Left lung (tissue), 10 donors: ENCODE data around the gene PPP1R15A. TPM values are rescaled to one million over a fixed set of nuclear protein-coding genes. Genes with fewer than 3 reads are reported as not detected.

ENCODE experiments used
- ATAC-seq: fragments of 200-7000 bp; cut with Tn5 transposase; one replicate; pipeline ENCODE4 v1.9.1; 2020; ENCODE audit warnings: moderate library complexity
- DNase-seq, 4 donors: peaks; one replicate each; pipeline ENCODE4 v3.0.0-alpha.2; 2013 to 2020
- H3K27ac ChIP-seq, 2 donors: fragments of 200-600 bp; sonication (generic) in 1 of 2; one replicate each; pipeline versions ENCODE4 v1.5.0 to v1.8.0; 2020 to 2021
- H3K27me3 ChIP-seq, 2 donors: fragments of 200-600 bp; sonication (generic) in 1 of 2; one replicate each; pipeline versions ENCODE4 v1.5.0 to v1.8.0; 2020 to 2021
- H3K36me3 ChIP-seq, 2 donors: fragments of 200-600 bp; sonication (generic) in 1 of 2; one replicate each; pipeline versions ENCODE4 v1.5.0 to v1.8.0; 2020 to 2021
- H3K4me1 ChIP-seq, 2 donors: fragments of 200-600 bp; one replicate each; pipeline ENCODE4 v1.8.0; 2021
- H3K4me3 ChIP-seq, 2 donors: fragments of 200-600 bp; sonication (generic) in 1 of 2; one replicate each; pipeline versions ENCODE4 v1.5.0 to v1.8.0; 2020 to 2021; ENCODE audit warnings: mild to moderate bottlenecking in 1 of 2
- H3K9me3 ChIP-seq, 2 donors: fragments of 200-600 bp; sonication (generic) in 1 of 2; one replicate each; pipeline versions ENCODE4 v1.5.0 to v1.8.0; 2020 to 2021
- CTCF ChIP-seq, 2 donors: fragments of 200-600 bp; sonication (generic) in 1 of 2; IDR thresholded peaks; one replicate each; pipeline versions ENCODE4 v1.5.0 to v1.8.0; 2021; ENCODE audit warnings: antibody characterized with exemption in 2 of 2
- intact Hi-C, 2 donors: fragments of 100-400 bp; cut with DNase I; formaldehyde crosslinking; loops; one replicate each; pipeline versions ENCODE4 v1.11.2 to v1.14.2; 2022
- polyA plus RNA-seq, 6 donors: library from polyadenylated mRNA; unstranded; fragments of 120-200 nt; gene quantifications; one replicate each; pipeline ENCODE4 v1.2.1, GENCODE V29; 2013; ENCODE audit not compliant: insufficient read length in 6 of 6
- total RNA-seq, 2 donors: library from RNA; stranded (reverse); fragmentation: NEBNext Ultra II Directional; extraction: Animal tissue kit (Norgen Biotek cat#: 25700); gene quantifications; one replicate each; pipeline ENCODE4 v1.2.1, GENCODE V29; 2021
- donor health status: DM: no; HTN: yes; CAD: no.
- donor health status: DM: no; HTN: no; CAD: no.

PPP1R15A gene
- total and polyA plus RNA-seq, 8 donors = 36.3 to 110 (median 67.6) TPM

GRCh38 chr19:48854103-48854502 lies 18.1 kb upstream of the PPP1R15A start:
- DNase-seq (no peak), ATAC-seq (no peak)
- intact Hi-C loops = no loop called here
- TF ChIP-seq CTCF (IDR thresholded peaks at IDR 0.05) = no peak
- H3K36me3 ChIP-seq = no peaks in the 10 kb centered on the region
- H3K9me3 ChIP-seq = no peaks in the 10 kb centered on the region
- H3K27ac ChIP-seq = no peak overlapping the region
- no peaks in the 10 kb centered on the region for H3K27me3 ChIP-seq
- H3K4me3 ChIP-seq = no peak overlapping the region
- peaks cover 0 to 3% of the 10 kb centered on the region in 2 donors for H3K4me1 ChIP-seq

GRCh38 chr19:48856921-48857320 lies 15.3 kb upstream of the PPP1R15A start:
- H3K27ac ChIP-seq = no peak overlapping the region
- intact Hi-C loops = no loop called here
- no peaks in the 10 kb centered on the region for H3K9me3 ChIP-seq
- ATAC-seq (no peak), DNase-seq (no peak)
- peaks cover 0 to 12% of the 10 kb centered on the region in 2 donors for H3K4me1 ChIP-seq
- H3K36me3 ChIP-seq = no peaks in the 10 kb centered on the region
- H3K27me3 ChIP-seq = no peaks in the 10 kb centered on the region
- no peak for TF ChIP-seq CTCF (IDR thresholded peaks at IDR 0.05)
- H3K4me3 ChIP-seq = no peak overlapping the region

GRCh38 chr19:48858984-48859710 lies 13.1 kb upstream of the PPP1R15A start:
- no peak for TF ChIP-seq CTCF (IDR thresholded peaks at IDR 0.05)
- ATAC-seq = peak; percentile 87
- no peaks in the 10 kb centered on the region for H3K27me3 ChIP-seq
- H3K36me3 ChIP-seq = no peaks in the 10 kb centered on the region
- DNase-seq = peak in 2 of 4 donors; percentile 79 to 92
- H3K4me1 ChIP-seq = peaks cover 0 to 12% of the 10 kb centered on the region in 2 donors
- intact Hi-C loops = no loop called here
- H3K4me3 ChIP-seq = peak overlapping the region; percentile 11 to 42
- H3K27ac ChIP-seq = peak overlapping the region; percentile 6 to 50
- H3K9me3 ChIP-seq = no peaks in the 10 kb centered on the region

GRCh38 chr19:48859711-48860572 lies 12.3 kb upstream of the PPP1R15A start:
- H3K9me3 ChIP-seq = no peaks in the 10 kb centered on the region
- H3K27me3 ChIP-seq = no peaks in the 10 kb centered on the region
- peak overlapping the region in 1 of 2 donors; percentile 42 for H3K4me3 ChIP-seq
- peaks cover 0 to 12% of the 10 kb centered on the region in 2 donors for H3K4me1 ChIP-seq
- ATAC-seq (peak; percentile 84), DNase-seq (peak in 3 of 4 donors; percentile 67 to 85 (median 67))
- intact Hi-C loops = no loop called here
- H3K36me3 ChIP-seq = no peaks in the 10 kb centered on the region
- H3K27ac ChIP-seq = peak overlapping the region; percentile 6 to 50
- no peak for TF ChIP-seq CTCF (IDR thresholded peaks at IDR 0.05)

GRCh38 chr19:48861313-48861712 lies 10.9 kb upstream of the PPP1R15A start:
- no peaks in the 10 kb centered on the region for H3K27me3 ChIP-seq
- no peak for ATAC-seq
- no peak for DNase-seq
- H3K4me1 ChIP-seq = peaks cover 0 to 12% of the 10 kb centered on the region in 2 donors
- no peaks in the 10 kb centered on the region for H3K36me3 ChIP-seq
- no peaks in the 10 kb centered on the region for H3K9me3 ChIP-seq
- H3K27ac ChIP-seq = no peak overlapping the region
- no peak overlapping the region for H3K4me3 ChIP-seq
- intact Hi-C loops = no loop called here
- no peak for TF ChIP-seq CTCF (IDR thresholded peaks at IDR 0.05)
